Stimulated activated CD8-positive, alpha-beta memory T cell treated with anti-CD3 and anti-CD28 coated beads, Interleukin-15, amount 100 ng/mL, for 4 hours (primary cell): ENCODE measurements around the gene AIFM2.

Experiments used
- DNase-seq, 2 donors: peaks; one replicate each; pipeline ENCODE4 v3.0.0-alpha.2; 2020; ENCODE audit warnings: low read depth in 2 of 2

The AIFM2 gene

DNA sequence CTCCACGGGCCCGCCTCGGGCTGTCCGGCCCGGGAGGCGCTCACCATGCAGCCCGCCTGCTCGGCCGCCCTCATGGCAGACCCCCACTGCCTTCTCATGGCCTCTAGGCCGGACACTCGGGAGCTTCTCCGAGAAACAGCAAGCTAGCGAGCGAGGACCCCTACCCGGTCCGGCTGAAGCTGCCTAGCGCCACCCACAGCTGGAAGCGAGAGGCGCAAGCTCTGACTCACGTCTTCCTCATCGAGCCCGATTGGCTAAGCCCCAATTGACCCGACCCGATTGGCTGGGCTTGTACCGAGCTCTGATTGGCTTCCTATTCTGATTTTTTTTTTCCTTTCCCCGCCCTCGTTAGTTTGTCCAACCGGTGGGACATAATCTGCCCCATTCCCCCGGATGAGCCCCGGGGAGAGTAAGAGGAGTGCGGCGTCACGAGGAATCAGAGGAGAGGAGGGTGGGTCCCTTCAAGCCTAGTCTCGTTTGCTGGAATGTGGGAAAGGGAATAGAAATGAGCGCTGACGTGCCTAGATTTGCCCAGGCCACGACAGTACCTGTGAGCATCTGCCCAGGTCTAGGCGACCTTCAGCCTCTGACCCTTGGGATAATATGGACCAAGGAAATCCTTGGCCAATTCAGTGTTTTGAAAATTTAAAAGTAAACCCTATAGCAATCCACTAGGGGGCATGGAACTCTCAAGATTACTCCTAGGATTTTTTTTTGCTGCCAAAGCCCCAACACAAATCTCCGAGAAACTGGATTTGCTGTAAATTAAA is 14.0 kb upstream of the AIFM2 start, which contains the start of gene TYSND1:
TYSND1 (minus strand) TSS at position 212 of the 770 bp plus-strand sequence; CDS start at position 98, 114 bp downstream.
- peak; percentile 81 to 89 for DNase-seq

DNA sequence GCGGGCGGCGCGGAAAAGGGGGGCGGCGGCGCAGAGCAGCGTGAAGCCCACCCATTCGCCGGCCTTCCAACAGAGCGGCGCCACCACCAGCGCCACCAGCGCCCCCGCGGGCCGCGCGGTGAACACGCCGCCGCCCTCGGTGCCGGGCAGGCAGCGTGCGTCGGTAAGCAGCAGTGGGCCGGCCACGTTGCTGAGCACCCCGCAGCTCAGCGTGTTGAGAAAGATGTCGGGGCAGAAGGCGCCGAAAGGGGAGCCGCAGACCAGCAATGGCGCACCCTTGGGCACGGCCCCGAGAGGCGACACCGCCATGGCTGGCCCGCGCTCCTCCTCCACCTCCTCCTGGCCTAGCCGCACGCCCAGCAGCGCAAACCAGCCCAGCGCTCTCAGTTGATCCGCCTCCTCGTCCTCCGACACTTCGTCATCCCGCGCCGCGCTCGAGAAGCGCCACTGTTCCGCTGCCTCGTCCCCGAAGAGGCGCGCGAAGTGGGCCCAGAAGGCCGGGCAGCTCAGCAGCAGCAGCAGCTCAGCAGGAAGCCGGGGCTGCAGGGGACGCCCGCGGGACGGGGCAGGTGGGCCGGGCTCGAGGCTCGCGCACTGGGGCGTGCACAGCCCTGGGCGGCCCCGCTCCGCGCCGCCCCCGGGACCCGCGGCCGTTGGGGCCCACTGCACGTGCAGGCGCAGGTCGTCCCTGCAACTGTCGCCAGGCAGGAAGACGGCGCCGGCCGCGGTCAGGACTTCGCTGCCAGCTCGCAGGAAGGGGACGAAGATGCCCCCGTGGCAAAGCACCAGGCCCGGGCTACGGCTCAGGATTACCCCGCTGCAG is 13.3 kb upstream of the AIFM2 start:
- DNase-seq = peak; percentile 49 to 60

DNA sequence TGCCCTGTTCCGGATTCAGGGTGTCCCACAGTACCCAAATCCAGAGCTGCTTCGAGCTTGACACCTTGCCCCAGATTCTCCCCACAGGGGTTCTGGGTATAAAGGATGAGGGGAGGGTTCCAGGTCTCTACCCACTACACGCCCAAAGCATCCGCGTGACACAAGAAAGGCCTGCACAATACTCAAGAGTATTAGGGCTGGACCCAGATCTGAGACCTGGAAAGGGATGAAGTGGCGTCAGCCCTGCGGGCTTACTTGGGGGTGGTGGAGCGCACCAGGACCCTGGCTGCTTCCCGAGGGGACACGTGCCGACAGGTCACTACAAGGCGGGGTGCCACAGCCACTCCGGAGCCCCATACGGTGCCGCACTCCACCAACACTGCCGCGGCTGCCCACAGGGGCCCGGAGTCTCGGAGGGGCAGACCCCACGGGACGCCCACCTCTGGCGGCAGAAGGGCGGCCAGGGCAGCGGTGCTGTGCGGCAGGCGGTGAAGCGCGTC is 12.6 kb upstream of the AIFM2 start:
- no peak for DNase-seq

DNA sequence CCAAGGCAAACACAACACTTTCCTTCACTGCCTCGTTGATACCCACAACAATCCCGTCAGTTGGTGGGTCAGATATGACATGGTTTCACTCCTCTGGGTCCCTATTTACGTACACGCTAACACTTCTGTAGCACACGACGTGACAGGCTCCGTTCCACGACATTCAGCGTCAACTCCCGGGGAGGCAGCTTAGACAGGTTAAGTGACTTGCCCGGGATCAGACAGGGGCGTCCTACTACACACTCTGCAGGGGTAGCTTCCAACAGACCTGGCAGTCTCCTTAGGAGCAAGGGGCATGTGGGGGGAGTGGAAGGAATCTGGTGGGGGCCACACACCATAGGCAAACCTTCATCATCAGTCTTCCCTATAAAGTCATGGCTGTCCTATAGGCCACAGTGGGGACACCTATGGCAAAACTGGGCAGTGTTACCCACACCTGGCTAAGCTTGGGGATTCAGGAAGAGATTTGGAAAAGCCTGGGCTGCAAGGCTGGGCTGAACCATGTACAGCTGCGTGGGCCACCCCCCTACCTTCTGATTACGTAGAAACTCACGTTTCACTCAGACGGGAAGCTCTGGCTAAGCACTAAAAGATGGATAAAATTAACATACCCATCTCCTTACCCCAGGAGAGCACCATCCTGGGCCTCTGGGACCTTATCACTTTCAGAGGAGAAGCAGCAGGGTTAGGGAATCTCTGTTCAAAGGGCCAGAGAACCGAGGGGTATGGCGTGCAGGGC is 11.9 kb upstream of the AIFM2 start:
- DNase-seq = no peak

DNA sequence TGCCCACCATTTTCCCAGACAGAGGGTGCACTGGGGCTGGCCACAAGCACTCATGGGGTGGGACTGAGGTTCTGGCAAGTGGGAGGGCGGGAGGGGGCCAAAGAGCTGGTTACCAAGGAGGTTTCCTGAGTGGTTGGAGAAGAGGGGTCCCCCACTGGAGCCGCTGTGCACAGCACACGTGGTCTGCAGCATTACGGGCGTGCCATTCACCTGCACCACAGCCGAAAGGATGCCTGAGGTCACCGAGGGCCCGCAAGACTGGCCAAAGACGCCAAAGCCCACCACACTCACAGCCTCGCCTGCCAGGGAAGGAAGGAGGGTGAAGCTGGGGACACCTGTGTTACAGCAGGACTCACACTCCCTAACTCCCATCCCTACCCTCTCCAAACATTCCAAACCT is 9.9 kb upstream of the AIFM2 start:
- DNase-seq = no peak

DNA sequence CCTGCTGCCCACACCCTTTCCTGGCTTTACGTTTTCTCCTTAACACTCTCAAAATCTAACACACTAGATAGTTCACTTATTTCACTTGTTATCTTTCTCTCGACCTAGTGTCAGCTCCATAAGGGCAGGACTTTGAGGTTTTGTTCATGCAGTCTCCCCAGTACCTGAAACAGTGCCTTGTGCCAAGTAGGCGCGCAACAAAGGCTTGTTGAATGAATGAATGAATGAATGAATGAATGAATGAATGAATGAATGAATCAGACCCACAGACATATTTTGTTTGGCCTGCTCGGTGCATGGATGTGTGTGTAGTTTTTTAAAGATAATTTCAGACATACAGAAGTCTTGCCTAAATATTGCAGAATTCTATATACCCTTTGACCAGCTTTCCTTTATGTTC is 7.7 kb upstream of the AIFM2 start:
- DNase-seq = no peak

DNA sequence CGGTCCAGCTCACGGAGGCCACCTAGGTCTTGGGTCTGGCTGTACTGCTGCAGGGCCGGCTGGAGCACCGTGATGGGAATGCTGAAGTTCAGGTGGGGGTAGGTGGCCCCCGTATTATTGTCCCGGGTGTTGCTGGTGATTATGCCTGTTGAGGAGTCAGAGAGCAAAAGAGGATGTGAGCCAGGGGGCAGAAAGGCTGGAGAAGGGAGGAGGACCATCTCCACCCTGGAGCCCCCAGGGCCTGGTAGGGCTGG is 7.3 kb upstream of the AIFM2 start:
- DNase-seq = no peak

DNA sequence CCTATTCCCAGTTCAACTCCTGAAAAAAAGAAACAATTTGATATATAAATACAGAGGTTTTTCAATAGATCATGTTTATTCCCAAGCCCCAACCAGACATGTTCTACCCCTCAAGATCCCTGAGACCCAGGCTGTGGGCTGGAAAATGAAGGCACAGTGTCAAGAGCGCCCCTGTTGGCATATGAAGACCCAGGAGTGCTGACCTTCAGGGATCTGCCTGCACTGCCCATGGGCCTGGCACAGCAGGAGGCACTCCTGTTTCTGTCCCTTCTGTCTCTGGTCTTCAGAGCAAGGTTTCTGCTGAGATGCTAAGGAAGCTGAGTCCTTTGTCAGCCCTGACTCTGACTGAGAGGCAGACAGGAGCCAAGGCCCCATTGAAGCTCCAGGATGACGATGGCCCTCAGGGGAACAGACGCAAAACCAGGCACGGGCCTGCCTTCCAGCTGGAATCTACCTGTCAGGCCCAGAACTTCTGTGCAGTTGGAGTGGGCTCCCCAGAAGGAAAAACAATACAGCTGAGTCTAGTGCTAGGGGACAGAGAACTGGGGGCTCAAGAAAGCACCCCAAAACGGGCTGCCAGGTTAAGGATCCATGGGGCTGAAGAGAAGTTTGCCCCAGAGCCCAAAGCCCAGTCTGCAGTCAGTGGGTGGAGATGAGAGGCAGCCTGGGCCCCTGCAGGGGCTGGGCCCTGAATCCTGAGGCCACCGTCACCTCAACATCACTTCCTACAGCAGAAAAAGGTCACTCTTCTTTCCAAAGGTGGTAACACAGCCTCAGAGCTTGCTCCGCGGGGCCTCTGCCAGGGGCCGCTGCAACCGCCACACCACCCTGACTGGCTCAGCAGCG is 6.7 kb upstream of the AIFM2 start:
- no peak for DNase-seq

DNA sequence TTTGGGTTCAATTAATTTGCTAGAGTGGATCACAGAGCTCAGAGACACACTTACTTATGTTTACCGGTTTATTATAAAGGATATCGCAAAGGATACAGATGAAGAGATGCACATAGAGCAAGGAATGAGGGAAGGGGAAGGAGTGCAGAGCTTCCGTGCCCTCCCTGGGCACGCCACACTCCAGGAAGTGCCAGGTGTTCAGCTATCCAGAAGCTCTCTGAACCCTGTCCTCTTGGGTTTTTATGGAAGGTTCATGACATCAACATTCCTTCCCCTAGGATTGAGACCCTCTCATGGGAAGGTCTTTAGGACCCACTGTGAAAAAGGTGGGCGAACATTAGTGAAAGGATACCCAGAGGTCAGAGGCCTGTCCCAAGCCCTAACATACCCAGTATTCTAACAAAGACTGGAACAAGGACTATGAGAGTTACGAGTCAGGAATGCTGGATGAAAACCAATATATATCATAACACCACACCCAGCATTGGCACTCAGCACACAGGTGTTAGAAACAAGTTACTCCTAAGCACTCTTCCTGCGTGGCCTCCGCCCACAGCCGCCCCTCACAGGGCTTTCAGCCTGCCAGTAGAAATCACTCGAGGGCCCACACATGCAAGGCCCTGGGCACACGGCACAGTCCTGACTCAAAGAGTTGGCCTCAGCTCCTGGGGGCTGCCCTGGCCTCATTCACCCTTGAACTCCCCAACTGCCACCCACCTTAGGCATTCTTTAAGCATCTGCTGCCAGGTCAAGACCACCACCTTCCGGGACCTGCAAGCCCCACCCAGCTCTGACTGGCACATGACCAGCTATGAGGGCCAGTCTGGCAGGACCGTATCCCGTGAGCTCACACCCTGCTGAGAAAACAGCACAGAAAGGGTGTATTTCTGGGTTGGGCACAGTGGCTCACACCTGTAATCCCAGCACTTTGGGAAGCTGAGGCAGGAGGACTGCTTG is 5.6 kb upstream of the AIFM2 start:
- no peak for DNase-seq

DNA sequence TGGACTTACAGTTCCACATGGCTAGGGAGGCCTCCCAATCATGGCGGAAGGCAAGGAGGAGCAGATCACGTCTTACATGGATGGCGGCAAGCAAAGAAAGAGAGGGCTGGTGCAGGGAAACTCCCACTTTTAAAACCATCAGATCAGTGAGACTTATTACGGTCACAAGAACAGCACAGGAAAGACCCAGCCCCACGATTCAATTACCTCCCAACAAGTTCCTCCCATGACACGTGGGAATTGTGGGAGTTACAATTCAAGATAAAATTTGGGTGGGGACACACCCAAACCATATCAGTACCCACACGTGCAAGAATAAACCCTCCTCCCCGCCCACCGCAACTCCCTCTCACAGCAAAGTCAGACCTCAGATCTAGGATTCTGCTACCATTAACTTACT is 4.5 kb upstream of the AIFM2 start:
- DNase-seq = no peak

DNA sequence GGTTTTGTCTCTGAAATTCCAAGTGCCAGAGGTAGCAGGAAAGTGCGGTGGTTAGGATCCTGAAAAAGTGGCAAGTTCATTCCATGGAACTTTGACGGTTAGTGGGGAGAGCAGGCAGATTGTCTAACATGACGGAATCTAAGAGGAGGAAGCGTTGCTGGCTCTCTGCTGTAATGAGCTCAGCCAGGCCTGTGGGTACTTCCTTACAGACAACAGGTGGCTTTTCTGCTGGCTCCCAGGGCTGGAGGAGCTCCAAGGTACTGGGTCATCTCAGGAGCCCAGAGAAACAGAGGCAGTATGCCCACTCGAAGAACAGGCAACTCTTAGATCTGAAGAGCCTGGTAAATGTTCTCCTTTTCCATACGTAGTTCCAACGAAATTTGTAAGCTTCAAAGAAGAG is 3.1 kb upstream of the AIFM2 start:
- no peak for DNase-seq

DNA sequence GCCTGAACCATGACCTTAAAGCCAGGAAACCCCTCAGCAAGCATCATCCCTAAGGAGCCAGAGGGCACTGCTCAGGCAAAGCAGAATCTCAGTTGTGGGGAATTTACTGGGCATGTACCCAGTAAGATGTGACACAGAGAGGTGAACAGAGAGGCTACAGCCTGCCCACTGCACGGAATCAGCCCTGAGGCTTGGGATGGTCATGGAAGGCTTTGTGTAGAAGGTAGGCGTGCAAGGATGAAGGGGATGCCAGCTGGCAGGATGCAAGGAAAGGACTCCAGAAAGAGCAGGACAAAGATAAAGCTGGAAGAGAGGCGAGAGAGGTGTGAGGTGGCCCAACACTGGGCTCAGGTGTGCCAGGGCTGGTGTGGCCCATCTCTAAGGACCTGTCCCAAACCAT is 2.4 kb upstream of the AIFM2 start:
- DNase-seq = no peak

DNA sequence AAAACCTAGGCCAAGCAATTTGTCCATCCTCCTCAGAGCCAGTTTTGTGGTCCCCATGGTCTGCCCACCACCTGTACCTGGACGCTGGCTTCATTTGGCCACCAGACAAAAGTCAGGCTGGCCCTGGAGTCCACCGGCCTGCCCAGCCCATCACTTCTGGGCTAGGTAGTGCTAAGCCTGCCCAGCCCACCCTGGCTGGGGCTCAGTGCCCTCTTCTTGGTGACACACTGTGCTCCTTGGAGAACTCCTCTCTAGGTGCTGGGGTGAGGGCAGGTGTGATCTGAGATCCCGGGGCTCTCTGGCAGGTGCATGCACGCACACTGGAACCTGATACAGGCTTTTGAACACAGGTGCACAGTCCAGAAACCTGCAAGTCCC is 1.1 kb downstream of the AIFM2 start:
- no peak for DNase-seq

DNA sequence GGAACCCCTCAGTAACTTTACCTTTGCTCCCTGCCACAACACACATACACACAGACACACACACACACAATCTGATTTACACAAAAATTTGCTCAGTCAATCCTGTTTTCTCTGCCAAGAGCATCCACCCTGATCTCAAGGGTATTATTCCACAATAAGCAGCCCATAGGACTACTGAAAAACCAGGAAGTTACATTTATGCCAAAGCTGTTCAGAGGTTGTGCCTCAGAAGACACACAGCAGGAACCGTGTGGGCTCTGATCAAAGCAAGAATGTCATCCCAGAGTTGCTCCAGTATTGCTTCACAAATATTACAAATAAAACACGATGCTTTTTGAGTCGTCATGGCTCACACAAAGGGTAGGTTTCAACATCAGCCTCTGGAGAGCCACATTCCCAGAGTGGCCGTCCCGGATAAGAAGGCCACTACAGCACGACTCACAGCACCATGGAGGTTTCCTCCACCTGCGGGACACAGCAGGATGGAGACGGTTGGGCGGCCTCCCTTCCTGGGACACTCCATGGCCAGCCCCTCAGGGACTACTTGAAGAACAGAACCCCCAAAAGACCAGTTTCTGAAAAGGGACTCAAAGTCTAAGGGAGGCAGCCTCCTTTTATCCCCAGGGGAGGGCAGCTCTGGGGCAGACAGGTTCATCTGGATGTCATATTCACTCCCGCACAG is 1.6 kb downstream of the AIFM2 start:
- DNase-seq = no peak

DNA sequence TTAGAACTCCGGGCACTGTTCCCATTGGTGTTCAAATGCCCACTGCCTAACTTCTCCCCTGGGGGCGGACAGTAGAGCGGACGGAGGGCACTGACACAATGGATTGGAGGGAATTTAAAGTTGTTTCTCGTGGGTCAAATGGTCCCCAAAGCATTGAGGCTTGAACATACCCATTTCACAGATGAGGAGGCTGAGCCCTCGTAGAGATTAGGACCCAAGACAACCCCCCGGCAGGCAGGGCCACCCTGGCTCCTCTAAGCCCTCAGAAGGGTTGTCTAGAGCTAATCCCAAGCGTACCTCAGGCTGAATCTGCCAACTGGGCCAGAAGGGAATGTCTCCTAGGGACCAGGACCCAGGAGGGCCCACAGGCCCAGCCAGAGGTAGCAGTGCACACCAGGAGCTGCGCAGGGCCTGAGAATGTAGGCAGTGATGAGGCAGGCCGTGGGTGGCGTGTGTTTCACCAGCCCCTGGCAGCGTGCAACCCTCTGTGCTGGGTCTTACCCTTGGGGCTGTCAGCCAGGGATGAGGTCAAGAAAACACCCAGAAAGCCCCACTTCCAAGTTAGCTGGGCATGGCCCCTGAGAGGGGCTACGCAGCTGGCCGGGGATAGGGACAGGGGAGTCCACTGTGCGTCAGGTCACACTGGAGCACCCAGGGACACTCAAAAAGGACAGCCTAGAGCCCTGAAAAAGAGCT is 5.8 kb downstream of the AIFM2 start:
- DNase-seq = no peak

DNA sequence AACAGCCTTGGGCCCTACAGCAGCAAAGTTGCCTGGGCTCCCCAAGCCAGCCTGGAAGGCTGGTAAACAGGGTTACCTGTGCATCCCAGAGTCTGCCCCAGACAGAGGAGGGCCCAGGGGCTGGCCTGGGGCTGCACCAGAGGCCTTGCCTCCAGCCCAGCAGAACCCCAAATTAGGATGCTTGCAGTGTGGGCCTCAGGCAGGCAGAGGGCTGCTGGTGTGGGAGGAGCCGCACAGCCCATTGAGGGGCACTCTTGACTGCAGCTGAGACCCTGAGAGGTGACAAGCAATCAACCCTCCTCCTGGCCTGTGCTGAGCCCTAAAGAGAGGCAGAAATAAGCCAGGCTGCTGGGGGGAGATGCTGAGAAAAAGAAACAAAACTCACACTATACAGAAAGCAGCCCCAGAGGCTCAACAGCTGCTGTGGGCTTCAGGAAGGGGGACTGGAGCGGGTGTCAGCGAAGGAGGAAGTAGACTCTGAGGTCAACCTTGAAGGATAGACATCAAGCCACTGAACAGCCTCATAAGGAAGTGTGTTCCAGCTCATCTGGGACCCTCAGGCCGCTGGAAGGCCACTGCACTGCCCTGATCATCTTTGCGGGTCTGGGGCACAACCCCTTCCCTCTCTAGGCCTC is 6.6 kb downstream of the AIFM2 start:
- no peak for DNase-seq

DNA sequence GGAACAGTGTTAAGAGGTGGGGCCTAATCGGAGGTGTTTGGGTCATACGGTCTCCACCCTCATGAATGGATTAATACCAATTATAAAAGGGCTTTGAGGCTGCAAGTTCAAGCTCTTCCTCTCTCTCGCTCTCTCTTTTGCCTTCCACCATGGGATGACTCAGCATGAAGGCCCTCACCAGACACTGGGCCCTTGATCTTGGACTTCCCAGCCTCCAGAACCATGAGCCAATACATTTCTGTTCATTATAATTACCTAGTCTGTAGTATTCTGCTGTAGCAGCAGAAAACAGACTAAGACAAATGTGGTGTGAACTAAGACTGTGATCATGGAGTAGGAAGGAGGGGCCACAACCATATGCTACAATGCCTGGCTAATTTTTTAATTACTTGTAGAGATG is 7.7 kb downstream of the AIFM2 start:
- DNase-seq = no peak

DNA sequence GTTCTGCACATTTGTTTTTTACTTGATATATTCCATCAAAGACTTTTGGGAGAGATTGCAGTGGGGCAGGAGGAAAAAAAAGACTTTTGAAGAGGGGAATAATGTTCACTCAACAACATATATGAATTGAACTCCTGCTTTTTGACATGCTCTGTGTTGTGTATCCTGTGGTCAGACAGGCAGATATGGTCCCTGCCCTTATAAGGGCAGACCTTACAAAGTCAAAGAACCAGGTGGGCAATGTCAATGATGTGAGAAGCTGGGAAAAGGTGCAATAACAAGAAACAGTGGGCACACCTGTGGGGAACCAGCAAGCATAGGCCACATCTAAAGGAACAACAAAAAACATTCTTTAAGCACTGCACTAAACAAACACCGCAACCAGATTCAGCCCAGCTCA is 8.2 kb downstream of the AIFM2 start:
- no peak for DNase-seq

DNA sequence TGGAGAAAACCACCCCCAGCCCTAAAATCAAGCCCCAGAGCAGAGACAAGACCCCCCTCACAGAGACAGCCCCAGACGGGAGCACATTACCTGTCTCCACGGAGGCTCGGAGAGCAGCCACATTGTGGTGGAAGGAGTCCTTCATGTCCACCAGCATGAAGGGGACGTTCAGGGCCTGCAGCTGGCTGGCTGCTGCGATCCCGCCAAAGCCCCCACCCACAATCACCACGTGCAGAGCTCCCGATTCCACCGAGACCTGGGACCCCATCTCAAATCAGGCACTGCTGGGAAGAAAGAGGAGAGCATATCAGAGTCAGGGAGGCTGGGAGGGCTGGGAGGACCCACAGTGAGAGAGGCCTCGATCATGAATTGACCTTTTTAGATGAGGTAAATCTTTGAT is 8.8 kb downstream of the AIFM2 start:
- DNase-seq = no peak
